IPS-18a (cell line): ENCODE results near the gene SUN1.
"Not testable (repeated sequence)": the region's sequence is repeated elsewhere in the genome, so short reads cannot be mapped to it uniquely, and the experiment has no call there.

Experiments
- H3K27ac ChIP-seq: one replicate; pipeline ENCODE4 v1.5.1; 2013; ENCODE audit warnings: low read length
- H3K27me3 ChIP-seq: one replicate; pipeline ENCODE4 v1.6.1; 2013; ENCODE audit warnings: mild to moderate bottlenecking, low read length; ENCODE audit not compliant: control insufficient read depth, insufficient read depth
- H3K36me3 ChIP-seq: one replicate; pipeline ENCODE4 v1.6.1; 2013; ENCODE audit warnings: low read depth, low read length; ENCODE audit not compliant: control insufficient read depth
- H3K4me1 ChIP-seq: one replicate; pipeline ENCODE4 v1.6.1; 2013; ENCODE audit warnings: low read depth, low read length; ENCODE audit not compliant: control insufficient read depth
- H3K4me3 ChIP-seq: one replicate; pipeline ENCODE4 v1.5.1; 2013; ENCODE audit warnings: low read length
- H3K9ac ChIP-seq: one replicate; pipeline ENCODE4 v1.6.1; 2013; ENCODE audit warnings: mild to moderate bottlenecking, low read length, moderate library complexity
- H3K9me3 ChIP-seq: one replicate; pipeline ENCODE4 v1.6.1; 2013; ENCODE audit warnings: low read depth, low read length; ENCODE audit not compliant: control insufficient read depth

The SUN1 gene

GRCh38 chr7:842431-843031 lies 10.3 kb downstream of the SUN1 start:
- no peaks in the 10 kb centered on the region for H3K9me3 ChIP-seq
- no peak overlapping the region for H3K9ac ChIP-seq
- H3K4me1 ChIP-seq = no peaks in the 10 kb centered on the region
- no peak overlapping the region for H3K4me3 ChIP-seq
- peaks cover 49% of the 10 kb centered on the region for H3K36me3 ChIP-seq
- H3K27ac ChIP-seq = no peak overlapping the region
- H3K27me3 ChIP-seq = no peaks in the 10 kb centered on the region

GRCh38 chr7:843230-843629 lies 11.0 kb downstream of the SUN1 start:
- H3K27ac ChIP-seq = no peak overlapping the region
- H3K9me3 ChIP-seq = no peaks in the 10 kb centered on the region
- H3K36me3 ChIP-seq = peaks cover 49% of the 10 kb centered on the region
- H3K27me3 ChIP-seq = no peaks in the 10 kb centered on the region
- no peaks in the 10 kb centered on the region for H3K4me1 ChIP-seq
- H3K9ac ChIP-seq = no peak overlapping the region
- no peak overlapping the region for H3K4me3 ChIP-seq

GRCh38 chr7:844043-844442 lies 11.8 kb downstream of the SUN1 start:
- Histone ChIP-seq H3K9ac (no peak overlapping the region), H3K9me3 (no peaks in the 10 kb centered on the region), H3K27me3 (no peaks in the 10 kb centered on the region), H3K4me3 (no peak overlapping the region), H3K36me3 (peaks cover 46% of the 10 kb centered on the region), H3K27ac (no peak overlapping the region), H3K4me1 (no peaks in the 10 kb centered on the region)

GRCh38 chr7:844514-844913 lies 12.2 kb downstream of the SUN1 start:
- H3K27ac ChIP-seq = no peak overlapping the region
- peaks cover 47% of the 10 kb centered on the region for H3K36me3 ChIP-seq
- no peak overlapping the region for H3K4me3 ChIP-seq
- no peaks in the 10 kb centered on the region for H3K27me3 ChIP-seq
- no peaks in the 10 kb centered on the region for H3K4me1 ChIP-seq
- H3K9ac ChIP-seq = no peak overlapping the region
- no peaks in the 10 kb centered on the region for H3K9me3 ChIP-seq

- Histone ChIP-seq H3K27ac (no peak overlapping the region), H3K4me3 (no peak overlapping the region), H3K9me3 (no peaks in the 10 kb centered on the region), H3K4me1 (no peaks in the 10 kb centered on the region), H3K27me3 (no peaks in the 10 kb centered on the region), H3K9ac (no peak overlapping the region), H3K36me3 (peaks cover 45% of the 10 kb centered on the region)
Measured at GRCh38 chr7:845091-845490, 12.8 kb downstream of the SUN1 start.

GRCh38 chr7:845731-846130 lies 13.5 kb downstream of the SUN1 start:
- Histone ChIP-seq H3K27me3 (no peaks in the 10 kb centered on the region), H3K36me3 (peaks cover 43% of the 10 kb centered on the region), H3K9me3 (no peaks in the 10 kb centered on the region), H3K9ac (no peak overlapping the region), H3K4me3 (no peak overlapping the region), H3K27ac (no peak overlapping the region), H3K4me1 (no peaks in the 10 kb centered on the region)

- H3K27me3 ChIP-seq, H3K4me1 ChIP-seq, H3K27ac ChIP-seq, H3K9me3 ChIP-seq, H3K9ac ChIP-seq, H3K4me3 ChIP-seq: not testable (repeated sequence)
- peaks cover 44% of the 10 kb centered on the region for H3K36me3 ChIP-seq
Measured at GRCh38 chr7:846958-847650, 14.8 kb downstream of the SUN1 start.

GRCh38 chr7:847728-848127 lies 15.5 kb downstream of the SUN1 start:
- H3K4me3 ChIP-seq, H3K9me3 ChIP-seq, H3K27ac ChIP-seq, H3K9ac ChIP-seq, H3K27me3 ChIP-seq, H3K4me1 ChIP-seq: not testable (repeated sequence)
- H3K36me3 ChIP-seq = peaks cover 44% of the 10 kb centered on the region

- Histone ChIP-seq H3K4me1 (no peaks in the 10 kb centered on the region), H3K36me3 (peaks cover 45% of the 10 kb centered on the region), H3K27ac (no peak overlapping the region), H3K9me3 (no peaks in the 10 kb centered on the region), H3K4me3 (no peak overlapping the region), H3K27me3 (no peaks in the 10 kb centered on the region), H3K9ac (no peak overlapping the region)
Measured at GRCh38 chr7:849145-849544, 16.9 kb downstream of the SUN1 start.

GRCh38 chr7:849781-850180 lies 17.5 kb downstream of the SUN1 start:
- H3K36me3 ChIP-seq = peaks cover 44% of the 10 kb centered on the region

GRCh38 chr7:851204-851603 lies 18.9 kb downstream of the SUN1 start:
- peaks cover 53% of the 10 kb centered on the region for H3K36me3 ChIP-seq
- H3K9ac ChIP-seq = no peak overlapping the region

More at GRCh38 chr7:849781-850180, 17.5 kb downstream of the SUN1 start:
- H3K4me3 ChIP-seq = no peak overlapping the region
- H3K9me3 ChIP-seq = no peaks in the 10 kb centered on the region
- no peak overlapping the region for H3K27ac ChIP-seq
- no peak overlapping the region for H3K9ac ChIP-seq
- no peaks in the 10 kb centered on the region for H3K4me1 ChIP-seq
- H3K27me3 ChIP-seq = no peaks in the 10 kb centered on the region

More at GRCh38 chr7:851204-851603, 18.9 kb downstream of the SUN1 start:
- Histone ChIP-seq H3K27me3 (no peaks in the 10 kb centered on the region), H3K4me3 (no peak overlapping the region), H3K4me1 (no peaks in the 10 kb centered on the region), H3K9me3 (no peaks in the 10 kb centered on the region), H3K27ac (no peak overlapping the region)
